ENCODE results near the gene POU6F2.
A peak's percentile ranks its signal among the peaks of the same experiment; 100 is the strongest.

The POU6F2 gene

DNA sequence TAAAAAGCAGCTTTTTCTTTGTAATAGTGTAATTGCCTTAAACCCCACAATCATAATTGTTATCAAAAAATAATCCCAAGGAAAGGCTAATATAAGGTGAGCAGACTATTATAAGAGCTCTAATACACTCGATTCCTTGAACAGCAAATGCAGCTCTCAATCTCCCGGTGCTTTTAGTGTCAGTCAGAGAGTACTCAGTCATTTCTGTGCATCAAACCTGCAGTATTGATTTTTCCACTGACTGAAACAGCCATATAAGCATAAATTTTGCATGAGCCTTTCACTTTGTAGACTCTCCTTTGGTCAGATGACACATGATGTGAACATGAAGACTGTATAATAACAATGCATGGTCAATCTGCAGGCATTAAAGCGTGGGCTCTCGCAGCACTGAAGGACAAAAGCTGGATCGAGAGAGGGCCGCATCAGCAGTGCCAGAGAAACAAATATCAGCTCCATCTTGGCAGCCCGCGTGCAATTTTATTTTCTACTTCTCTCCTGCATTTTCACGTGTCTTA is 272.0 kb downstream of the POU6F2 start:
- no peak for DNase-seq (ENCODE audit: low read depth, low spot score)

DNA sequence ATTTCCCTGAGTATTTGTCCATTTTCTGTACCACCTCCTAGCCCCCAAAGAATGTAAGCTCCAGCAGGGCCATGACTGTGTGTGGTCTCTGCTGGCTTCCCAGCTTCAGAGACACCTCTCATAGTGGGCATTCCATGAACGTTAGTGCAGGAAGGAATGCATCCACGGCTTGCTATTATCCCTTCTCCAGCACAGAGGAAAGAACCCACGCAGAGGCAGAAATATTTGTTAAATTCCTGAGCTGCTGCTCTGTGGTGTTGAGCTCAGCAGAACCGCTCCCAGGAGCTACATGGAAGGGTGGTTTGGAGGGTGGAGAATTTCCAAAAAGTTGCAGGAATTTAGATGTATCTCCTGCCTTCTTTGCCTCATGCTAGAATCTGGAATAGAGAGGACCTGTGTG is 275.2 kb downstream of the POU6F2 start:
- DNase-seq (ENCODE audit: low read depth, low spot score), result no peak

DNA sequence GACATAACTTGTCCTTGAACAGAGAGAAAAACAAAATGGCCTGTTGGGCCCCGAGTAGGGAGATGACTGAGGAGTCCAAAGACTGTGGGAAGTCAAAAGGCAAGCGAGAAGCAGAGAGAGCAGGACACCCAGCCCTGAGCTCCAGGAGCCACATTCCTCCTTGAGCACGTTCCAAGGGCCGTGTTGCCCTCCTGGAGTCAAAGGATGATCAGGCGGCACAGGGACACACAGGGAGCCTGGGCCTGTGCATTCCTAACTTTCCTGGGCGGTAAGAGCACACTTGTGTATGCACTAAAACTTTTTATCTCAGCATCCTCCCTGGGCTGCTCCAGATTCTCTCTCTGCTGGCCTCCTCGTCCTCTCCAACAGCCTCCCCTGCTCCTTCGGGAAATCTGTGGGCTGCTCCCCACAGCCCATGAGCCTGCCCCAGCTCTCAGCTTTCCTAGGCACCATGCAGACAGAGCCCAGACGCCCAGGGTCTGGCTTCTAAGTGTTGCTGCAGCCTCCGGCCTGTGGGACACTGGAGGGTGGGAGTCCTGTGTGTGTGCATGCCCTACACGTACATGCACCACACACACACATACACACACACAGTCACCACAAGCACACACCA is 281.8 kb downstream of the POU6F2 start:
- DNase-seq (ENCODE audit: low read depth, low spot score), result no peak

DNA sequence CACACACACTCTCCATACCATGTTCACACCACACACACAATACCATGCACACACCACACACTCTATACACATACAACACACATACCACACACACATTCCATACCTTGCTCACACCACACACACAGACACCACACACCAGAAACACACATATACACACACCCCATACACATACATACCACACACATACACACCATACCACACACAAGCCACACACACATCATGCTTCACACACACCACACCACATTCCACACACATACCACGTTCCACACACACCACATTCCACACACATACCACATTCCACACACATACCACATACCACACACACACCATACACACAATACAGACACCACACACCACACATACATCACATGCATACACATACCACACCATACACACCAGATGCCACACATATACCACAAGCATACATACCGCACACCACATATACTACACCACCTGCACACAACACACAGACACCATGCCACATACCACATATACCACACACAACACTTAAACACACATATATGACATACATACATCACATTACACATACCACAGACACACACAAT is 282.7 kb downstream of the POU6F2 start:
- DNase-seq (ENCODE audit: low read depth, low spot score), result no peak

GRCh38 chr7:39261771-39262170 is 284.1 kb downstream of the POU6F2 start:
- no peak for DNase-seq (ENCODE audit: low read depth, low spot score)

GRCh38 chr7:39265641-39266591 is 288.2 kb downstream of the POU6F2 start:
- DNase-seq (ENCODE audit: low read depth, low spot score), result no peak

- no peak for DNase-seq (ENCODE audit: low read depth, low spot score)
Observed at GRCh38 chr7:39269034-39269433, 291.3 kb downstream of the POU6F2 start.

DNA sequence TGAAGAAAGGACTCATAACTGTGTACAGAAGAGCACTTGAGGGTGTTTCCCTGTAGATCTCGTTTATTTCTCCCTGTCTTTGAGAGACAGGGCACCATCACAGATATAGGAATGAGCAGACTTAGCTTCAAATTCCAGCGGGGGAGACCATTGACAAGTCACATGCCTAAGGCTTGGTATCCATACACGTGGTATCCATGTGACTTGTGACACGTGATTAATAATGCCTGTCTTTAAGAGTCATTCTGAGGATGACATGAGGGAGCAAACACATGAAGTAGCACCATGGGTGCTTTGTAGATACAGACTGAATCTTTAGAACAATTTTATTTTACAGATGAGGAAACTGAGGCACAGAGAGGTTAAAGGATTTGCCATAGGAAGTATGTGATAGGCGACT is 292.3 kb downstream of the POU6F2 start:
- DNase-seq (ENCODE audit: low read depth, low spot score), result no peak

GRCh38 chr7:39271402-39271801 is 293.7 kb downstream of the POU6F2 start:
- DNase-seq (ENCODE audit: low read depth, low spot score), result peak; percentile 32

DNA sequence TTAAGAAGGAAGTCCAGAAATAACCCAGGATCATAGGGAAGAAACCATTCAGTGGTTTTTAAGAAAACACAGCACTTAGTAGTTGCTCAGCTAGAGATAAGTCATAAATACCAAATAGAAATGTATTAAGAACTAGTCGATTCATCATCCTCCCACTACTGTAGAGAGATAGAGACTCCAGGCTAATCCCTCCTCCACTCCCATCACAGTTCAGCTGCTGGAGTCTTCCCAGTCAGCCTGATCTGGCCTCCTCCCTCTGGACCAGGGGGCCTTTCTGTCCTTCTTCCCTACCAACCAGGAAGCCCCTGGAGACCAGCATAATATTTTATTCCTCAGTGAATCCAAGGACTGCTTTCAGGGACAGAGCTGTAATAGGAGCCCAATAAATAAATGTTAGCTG is 294.4 kb downstream of the POU6F2 start:
- DNase-seq (ENCODE audit: low read depth, low spot score), result no peak

DNA sequence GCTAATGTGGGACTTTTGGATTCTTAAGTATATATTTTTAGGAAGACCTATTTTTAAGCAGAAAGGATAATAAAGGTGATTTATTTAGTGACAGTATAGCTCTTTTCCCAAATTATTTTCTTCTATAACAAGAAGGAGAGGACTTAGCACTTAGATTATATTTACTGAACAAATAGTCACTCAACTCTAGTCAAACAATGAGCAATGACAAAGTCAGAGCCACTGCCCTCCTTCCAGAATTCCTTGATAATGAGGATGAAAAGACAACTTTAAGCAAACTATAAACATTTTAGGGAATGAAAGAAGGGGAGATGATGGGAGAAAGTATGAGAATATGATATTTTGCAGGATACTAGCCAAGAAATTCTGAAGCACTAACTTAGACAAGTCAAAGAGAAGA is 295.0 kb downstream of the POU6F2 start:
- no peak for DNase-seq (ENCODE audit: low read depth, low spot score)

GRCh38 chr7:39280337-39280736 is 302.6 kb downstream of the POU6F2 start:
- no peak for DNase-seq (ENCODE audit: low read depth, low spot score)

DNA sequence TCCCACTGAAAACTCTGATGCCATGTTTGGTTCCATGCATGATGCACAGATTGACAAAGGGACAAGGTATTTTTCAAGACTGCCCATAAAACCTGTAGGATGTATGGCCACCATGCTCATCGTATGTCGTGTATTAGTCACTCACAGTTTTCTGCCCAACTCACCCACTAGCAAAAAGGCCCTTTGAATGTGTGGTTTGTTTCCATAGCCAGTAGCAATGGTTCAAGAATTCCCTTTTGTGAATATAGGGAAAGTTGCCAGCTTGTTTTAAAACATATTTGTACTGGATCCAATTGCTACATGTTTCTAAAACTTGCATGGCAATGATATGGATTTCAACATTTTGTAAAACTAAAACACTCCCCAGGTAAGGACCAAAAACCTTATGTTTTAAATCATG is 307.5 kb downstream of the POU6F2 start:
- DNase-seq (ENCODE audit: low read depth, low spot score), result no peak

DNA sequence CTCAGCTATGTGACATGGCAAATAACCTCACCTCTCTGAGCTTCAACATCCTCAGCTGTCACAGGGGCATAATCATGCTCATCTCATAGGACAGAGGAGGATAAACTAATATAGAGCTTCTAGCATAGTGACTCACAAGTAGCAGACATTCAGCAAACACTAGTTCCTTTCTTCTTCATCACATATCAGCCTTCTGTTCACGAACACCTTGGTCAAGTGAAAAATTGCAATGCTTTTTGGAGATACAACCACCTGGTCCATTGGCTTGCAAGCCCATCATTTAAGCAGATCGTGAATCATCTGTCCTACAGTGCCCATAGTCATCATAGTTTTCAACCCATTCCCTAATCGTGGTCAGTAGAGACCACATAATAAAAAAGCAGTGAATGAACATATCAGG is 310.6 kb downstream of the POU6F2 start:
- no peak for DNase-seq (ENCODE audit: low read depth, low spot score)

- no peak for DNase-seq (ENCODE audit: low read depth, low spot score)
Observed at GRCh38 chr7:39291628-39292410, 314.1 kb downstream of the POU6F2 start.

DNA sequence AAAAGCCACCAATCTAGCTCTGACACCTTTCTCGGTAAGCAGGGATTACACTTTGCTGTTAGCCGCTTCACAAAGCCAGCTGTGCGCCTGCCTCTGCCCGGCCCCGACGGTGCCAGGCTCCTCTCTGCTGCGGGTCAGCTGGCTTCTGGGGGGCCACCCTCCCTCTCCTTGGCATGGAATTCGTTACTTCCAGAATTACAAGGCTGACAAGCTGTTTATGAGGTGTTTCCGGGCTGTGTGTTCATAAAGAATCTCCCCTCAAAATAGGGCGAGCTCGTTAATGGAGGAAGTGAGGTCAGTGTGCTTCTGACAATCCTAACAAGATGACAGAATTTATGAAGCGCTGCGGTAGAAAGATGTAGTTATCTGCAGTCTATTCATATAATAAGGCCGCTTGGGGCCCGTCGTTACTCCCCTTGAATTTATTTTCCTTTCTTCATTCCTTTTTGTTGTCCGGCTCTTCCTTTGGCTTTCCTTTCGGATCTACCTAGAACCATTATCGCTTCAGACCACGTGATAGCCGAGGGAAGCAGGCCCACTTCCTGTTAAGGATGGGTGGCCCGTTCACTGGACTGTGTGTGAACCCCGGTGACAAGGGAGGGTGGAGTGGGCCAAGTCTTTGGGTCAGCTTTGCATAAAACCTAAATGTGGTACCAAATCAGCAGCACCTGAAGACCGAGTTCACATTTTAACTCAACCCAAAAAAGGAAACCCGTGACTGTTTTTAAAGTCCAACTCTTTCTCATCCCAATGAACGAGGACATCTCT is 315.5 kb downstream of the POU6F2 start:
- no peak for DNase-seq (ENCODE audit: low read depth, low spot score)

GRCh38 chr7:39294022-39294421 is 316.3 kb downstream of the POU6F2 start:
- no peak for DNase-seq (ENCODE audit: low read depth, low spot score)

DNA sequence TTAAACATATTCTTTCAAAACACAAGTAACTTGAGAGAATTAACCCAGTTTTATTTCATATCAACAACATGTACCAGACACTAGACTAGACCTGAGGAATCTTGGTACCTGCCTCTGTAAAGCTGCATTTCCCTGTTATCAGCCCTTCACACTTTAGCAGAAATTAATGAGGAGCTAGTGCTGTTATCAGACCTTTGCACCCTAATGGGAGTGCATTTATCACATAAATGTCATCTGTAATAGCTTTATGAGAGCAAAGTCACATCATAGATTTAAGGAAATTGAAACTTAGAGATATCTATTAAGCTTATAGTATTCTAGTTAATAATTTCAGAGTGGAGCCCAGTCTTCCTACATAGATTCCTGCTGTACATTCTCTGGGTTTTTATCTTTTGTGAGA is 318.1 kb downstream of the POU6F2 start:
- DNase-seq (ENCODE audit: low read depth, low spot score), result no peak

DNA sequence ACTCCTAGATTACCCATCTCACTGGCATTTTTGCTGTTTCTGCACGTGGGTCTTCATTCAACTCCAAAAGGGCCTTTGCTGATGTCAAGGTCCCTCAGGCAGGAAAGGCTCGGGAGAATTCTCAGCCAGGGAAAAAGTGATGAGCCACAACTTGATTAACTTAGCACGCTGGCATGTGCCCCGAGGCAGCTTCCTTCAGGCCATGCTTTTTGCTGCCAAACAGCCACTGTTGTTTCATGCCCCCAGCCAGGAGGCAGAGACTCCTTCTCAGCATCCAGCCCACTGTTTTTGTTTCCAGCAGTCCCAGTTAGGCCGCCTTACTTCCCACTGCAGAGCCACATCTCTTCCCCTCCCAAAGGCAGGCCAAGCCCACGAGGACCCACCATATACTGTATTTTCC is 322.0 kb downstream of the POU6F2 start:
- no peak for DNase-seq (ENCODE audit: low read depth, low spot score)

DNA sequence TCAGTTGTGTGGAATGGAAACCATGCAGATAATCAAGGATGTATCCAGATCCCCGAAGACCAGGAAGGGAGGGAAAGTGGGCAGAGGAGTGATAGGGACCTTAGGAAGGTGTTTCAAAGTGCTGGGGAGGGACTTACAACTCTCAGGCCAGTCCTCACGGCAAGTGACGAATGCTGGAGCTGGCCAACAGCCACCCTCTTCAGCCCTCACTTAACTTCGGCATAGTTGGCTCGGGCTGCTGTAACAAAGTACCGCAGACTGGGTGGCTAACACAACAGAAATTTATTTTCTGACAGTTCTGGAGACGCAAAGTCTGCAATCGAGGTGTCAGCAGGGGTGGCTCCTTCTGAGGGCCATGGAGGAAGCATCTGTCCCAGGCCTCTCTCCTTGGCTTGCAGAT is 322.6 kb downstream of the POU6F2 start:
- no peak for DNase-seq (ENCODE audit: low read depth, low spot score)

DNA sequence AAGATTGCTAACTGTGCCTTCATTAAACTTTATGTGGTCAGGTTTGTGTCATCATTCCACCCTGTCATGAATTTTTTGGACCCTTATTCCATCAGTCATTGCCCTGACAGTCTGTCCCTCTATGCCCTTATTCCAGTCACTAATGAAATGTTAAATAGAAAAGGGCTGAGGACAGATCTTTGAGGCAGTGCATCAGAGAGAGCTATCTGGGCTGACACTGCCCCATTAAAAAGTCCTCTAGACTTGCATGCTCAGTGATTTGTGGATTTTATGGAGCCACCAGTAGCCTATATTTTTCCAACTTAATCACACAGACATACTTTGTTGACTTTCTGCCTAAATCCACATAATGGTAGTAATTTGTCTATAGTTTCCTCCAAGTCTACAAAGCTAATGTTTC is 323.8 kb downstream of the POU6F2 start:
- no peak for DNase-seq (ENCODE audit: low read depth, low spot score)
